Lung (tissue), 12 donors: ENCODE measurements around the gene EDA. TPM values are rescaled to one million over a fixed set of nuclear protein-coding genes. Genes with fewer than 3 reads are reported as not detected.

ENCODE experiments used
- ATAC-seq: fragments of 200-7000 bp; cut with Tn5 transposase; one replicate; pipeline ENCODE4 v1.9.1; 2020; ENCODE audit warnings: moderate number of reproducible peaks; ENCODE audit not compliant: insufficient read depth, low FRiP score
- DNase-seq, 3 donors: peaks; one replicate each; pipeline ENCODE4 v3.0.0-alpha.2; 2013 to 2017
- H3K27ac ChIP-seq, 2 donors: one replicate each; pipeline ENCODE4 v1.5.1; 2013; ENCODE audit warnings: mild to moderate bottlenecking in 2 of 2, moderate library complexity in 2 of 2, control low read depth in 1 of 2, inconsistent platforms in 1 of 2, low read depth in 1 of 2, low read length in 1 of 2
- H3K27me3 ChIP-seq, 3 donors: one replicate each; pipeline ENCODE4 v1.5.1; 2013; ENCODE audit warnings: low read length in 2 of 3; ENCODE audit not compliant: control insufficient read depth in 3 of 3, insufficient read depth in 3 of 3
- H3K36me3 ChIP-seq, 4 donors: one replicate each; pipeline ENCODE4 v1.5.1; 2013; ENCODE audit warnings: low read length in 4 of 4, mild to moderate bottlenecking in 1 of 4, moderate library complexity in 1 of 4; ENCODE audit not compliant: control insufficient read depth in 4 of 4, insufficient read depth in 4 of 4
- H3K4me1 ChIP-seq, 5 donors: one replicate each; pipeline ENCODE4 v1.5.1; 2013; ENCODE audit warnings: low read length in 5 of 5, mild to moderate bottlenecking in 2 of 5, moderate library complexity in 1 of 5; ENCODE audit not compliant: control insufficient read depth in 5 of 5, insufficient read depth in 5 of 5
- H3K4me3 ChIP-seq: one replicate; pipeline ENCODE4 v1.5.1; 2013; ENCODE audit warnings: mild to moderate bottlenecking, control low read depth, moderate library complexity
- H3K9ac ChIP-seq, 2 donors: one replicate each; pipeline ENCODE4 v1.5.1; 2013; ENCODE audit warnings: low read length in 2 of 2, control low read depth in 1 of 2; ENCODE audit not compliant: insufficient read depth in 1 of 2
- H3K9me3 ChIP-seq, 4 donors: one replicate each; pipeline ENCODE4 v1.5.1; 2013; ENCODE audit warnings: low read length in 3 of 4, mild to moderate bottlenecking in 1 of 4, moderate library complexity in 1 of 4; ENCODE audit not compliant: control insufficient read depth in 4 of 4, insufficient read depth in 3 of 4
- CTCF ChIP-seq: IDR thresholded peaks from 2 replicates; pipeline ENCODE4 v1.5.1; 2012; ENCODE audit warnings: mild to moderate bottlenecking; ENCODE audit errors: control extremely low read depth, extremely low read depth
- WGBS, 2 donors: extraction: QIAGEN DNeasy Blood & Tissue Kit; methylation state at CpG; one replicate each; pipeline ENCODE4 v1.1.7; 2013; 5-methylcytosine and 5-hydroxymethylcytosine counted together
- polyA plus RNA-seq, 2 donors: library from polyadenylated mRNA; stranded (reverse); fragments of 200-250 nt; gene quantifications; one replicate each; pipeline ENCODE4 v1.2.1, GENCODE V29; 2013
- total RNA-seq, 2 donors: library from RNA; depleted of rRNA in 1 of 2; stranded (reverse); fragments of >200 nt in 1 of 2; gene quantifications; one replicate each; pipeline ENCODE4 v1.2.1, GENCODE V29; 2014 to 2021
- donor health status: control.
- donor health status: control.
- donor health status: Bipolar disorder and iron deficiency.
- donor health status: healthy.
- donor health status: DM: yes; HTN: yes; CAD: no.

Gene EDA
- total and polyA plus RNA-seq, 4 donors, result 0.93 to 7.9 (median 3.1) TPM

- ATAC-seq (no peak), DNase-seq (no peak)
- Histone ChIP-seq H3K9ac (no peak overlapping the region), H3K4me3 (no peak overlapping the region), H3K27me3 (peaks cover 3 to 4% (median 3%) of the 10 kb centered on the region in 3 donors), H3K36me3 (no peaks in the 10 kb centered on the region), H3K27ac (no peak overlapping the region), H3K4me1 (peaks cover 0 to 5% (median 0%) of the 10 kb centered on the region in 5 donors), H3K9me3 (peaks cover 0 to 2% (median 0%) of the 10 kb centered on the region in 4 donors)
- TF ChIP-seq CTCF, result no peak
- 48 to 58% methylated on average over 4 of the region's 4 CpGs for WGBS, 2 donors
Measured at GRCh38 chrX:70026851-70027200, 410.9 kb downstream of the EDA start.

GRCh38 chrX:70029863-70030262 is 413.9 kb downstream of the EDA start:
- whole genome bisulfite sequencing, 2 donors, result 52 to 69% methylated on average over 4 of the region's 4 CpGs

GRCh38 chrX:70030301-70030767 is 414.4 kb downstream of the EDA start:
- 3 to 5% methylated on average over 4 of the region's 4 CpGs for WGBS, 2 donors

More at GRCh38 chrX:70029863-70030262, 413.9 kb downstream of the EDA start:
- TF ChIP-seq CTCF, result no peak
- peaks cover 0 to 2% (median 0%) of the 10 kb centered on the region in 4 donors for H3K9me3 ChIP-seq
- H3K27ac ChIP-seq, result no peak overlapping the region
- peaks cover 0 to 4% (median 3%) of the 10 kb centered on the region in 3 donors for H3K27me3 ChIP-seq
- H3K4me1 ChIP-seq, result peaks cover 0 to 5% (median 0%) of the 10 kb centered on the region in 5 donors
- ATAC-seq (no peak), DNase-seq (no peak)
- no peak overlapping the region for H3K9ac ChIP-seq
- no peaks in the 10 kb centered on the region for H3K36me3 ChIP-seq
- H3K4me3 ChIP-seq, result no peak overlapping the region

More at GRCh38 chrX:70030301-70030767, 414.4 kb downstream of the EDA start:
- ATAC-seq, result peak; percentile 67
- peak; percentile 47 to 65 (median 57) for DNase-seq
- H3K36me3 ChIP-seq, result no peaks in the 10 kb centered on the region
- H3K9me3 ChIP-seq, result peaks cover 0 to 4% (median 0%) of the 10 kb centered on the region in 4 donors
- TF ChIP-seq CTCF, result peak; percentile 64
- peaks cover 0 to 2% (median 0%) of the 10 kb centered on the region in 5 donors for H3K4me1 ChIP-seq
- H3K27ac ChIP-seq, result no peak overlapping the region
- H3K27me3 ChIP-seq, result peaks cover 0 to 4% (median 3%) of the 10 kb centered on the region in 3 donors
- H3K9ac ChIP-seq, result no peak overlapping the region
- H3K4me3 ChIP-seq, result no peak overlapping the region
